BLaER1 treated with 17β-estradiol and CSF1 and Interleukin-3, amounts not matched to agents 10 nM and 100 nM (cell line): ENCODE data around the gene LIN7A.
A peak's percentile ranks its signal among the peaks of the same experiment; 100 is the strongest.

Experiments
- H3K27ac ChIP-seq, 11 experiments: shearing (Covaris generic); formaldehyde crosslinking; 2 replicates each; pipeline ENCODE4 v1.8.1; 2022
- H3K27me3 ChIP-seq, 11 experiments: shearing (Covaris generic); formaldehyde crosslinking; 2 replicates each; pipeline ENCODE4 v1.8.1; 2022
- H3K36me3 ChIP-seq, 11 experiments: shearing (Covaris generic); formaldehyde crosslinking; 2 replicates each; pipeline ENCODE4 v1.8.1; 2022
- H3K4me1 ChIP-seq, 10 experiments: shearing (Covaris generic); formaldehyde crosslinking; 2 replicates each; pipeline ENCODE4 v1.8.1; 2022
- H3K4me2 ChIP-seq, 11 experiments: shearing (Covaris generic); formaldehyde crosslinking; 2 replicates each; pipeline ENCODE4 v1.8.1; 2022
- H3K4me3 ChIP-seq, 10 experiments: shearing (Covaris generic); formaldehyde crosslinking; 2 replicates each; pipeline ENCODE4 v1.8.1; 2022
- H3K9ac ChIP-seq, 11 experiments: shearing (Covaris generic); formaldehyde crosslinking; 2 replicates each; pipeline ENCODE4 v1.8.1; 2022
- H3K9me3 ChIP-seq, 11 experiments: shearing (Covaris generic); formaldehyde crosslinking; replicated peaks in 1 of 11; 2 replicates each; pipeline ENCODE4 v1.8.1; 2022
- H4K20me1 ChIP-seq, 11 experiments: shearing (Covaris generic); formaldehyde crosslinking; 2 replicates each; pipeline ENCODE4 v1.8.1; 2022
- Cebpa-rat ChIP-seq, 11 experiments: shearing (Covaris generic); IDR thresholded peaks; 2 replicates each; pipeline ENCODE4 v1.8.1; 2022

LIN7A gene

DNA sequence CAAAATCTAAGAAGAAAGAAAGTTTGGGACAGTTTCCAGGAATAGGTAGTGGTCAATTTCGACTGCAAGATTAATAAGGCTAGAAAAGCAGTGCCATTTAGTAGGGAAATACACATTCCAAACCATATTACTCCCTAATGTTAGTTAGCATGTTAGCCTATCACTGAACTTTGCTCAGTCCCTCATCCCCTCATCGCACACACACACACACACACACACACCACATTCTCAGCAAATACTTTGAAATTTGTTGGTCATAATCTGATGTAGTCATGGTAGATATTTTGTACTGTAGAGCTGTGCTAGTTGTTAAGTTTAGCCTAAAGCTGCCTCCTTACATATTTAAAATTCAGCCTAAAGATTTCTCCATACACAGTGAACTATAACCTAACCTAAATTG is 157.0 kb downstream of the LIN7A start:
- Histone ChIP-seq H3K4me3 (no peak overlapping the region), H3K27ac (no peak overlapping the region)

DNA sequence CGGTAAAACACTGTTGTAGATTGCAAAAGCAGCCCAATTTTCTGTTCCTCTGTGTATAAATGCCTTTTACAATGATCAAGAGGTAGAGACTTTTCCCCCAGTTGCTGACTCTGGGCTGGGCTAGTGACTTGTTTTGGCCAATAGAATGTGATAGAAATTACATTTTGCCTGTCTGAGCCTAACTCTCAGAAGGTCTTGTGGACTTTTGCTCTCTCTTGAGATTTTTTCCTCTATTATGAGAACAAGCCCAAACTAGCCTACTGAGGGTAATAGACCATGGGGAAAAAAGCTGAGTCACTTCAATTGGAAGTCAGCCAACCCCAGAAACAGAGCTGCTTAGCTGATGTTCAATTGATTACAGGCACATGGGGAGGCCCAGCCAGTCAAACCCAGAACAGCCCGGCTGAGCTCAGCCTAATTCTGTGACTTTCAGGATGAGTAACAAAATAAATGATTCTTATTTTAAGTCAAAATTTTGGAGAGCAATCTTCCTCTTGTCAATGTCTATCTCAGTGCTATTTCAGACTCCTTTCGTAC is 159.7 kb downstream of the LIN7A start:
- Histone ChIP-seq H3K4me2 (peak overlapping the region; percentile 4 to 65 (median 37); a peak in 19 of 22 replicates), H3K27ac (peak overlapping the region; percentile 48 to 79 (median 60); a peak in 21 of 22 replicates), H3K9ac (peak overlapping the region in 5 of 11 experiments; percentile 28 to 56 (median 32); a peak in 6 of 22 replicates), H3K36me3 (no peaks in the 10 kb centered on the region), H3K27me3 (no peaks in the 10 kb centered on the region), H3K4me3 (no peak overlapping the region), H4K20me1 (no peaks in the 10 kb centered on the region), H3K9me3 (peaks cover 0 to 22% (median 7%) of the 10 kb centered on the region in 11 experiments; a peak in 9 of 22 replicates), H3K4me1 (peaks cover 8 to 26% (median 14%) of the 10 kb centered on the region in 10 experiments; a peak in 19 of 20 replicates)
- TF ChIP-seq Cebpa-rat (IDR thresholded peaks at IDR 0.05): no peak

More for the DNA sequence above, 157.0 kb downstream of the LIN7A start:
- Histone ChIP-seq H4K20me1 (no peaks in the 10 kb centered on the region), H3K27me3 (no peaks in the 10 kb centered on the region), H3K9me3 (peaks cover 0 to 22% (median 7%) of the 10 kb centered on the region in 11 experiments; a peak in 9 of 22 replicates), H3K4me1 (peaks cover 8 to 26% (median 14%) of the 10 kb centered on the region in 10 experiments; a peak in 19 of 20 replicates), H3K4me2 (no peak overlapping the region), H3K36me3 (no peaks in the 10 kb centered on the region), H3K9ac (no peak overlapping the region)
- TF ChIP-seq Cebpa-rat (IDR thresholded peaks at IDR 0.05): no peak

DNA sequence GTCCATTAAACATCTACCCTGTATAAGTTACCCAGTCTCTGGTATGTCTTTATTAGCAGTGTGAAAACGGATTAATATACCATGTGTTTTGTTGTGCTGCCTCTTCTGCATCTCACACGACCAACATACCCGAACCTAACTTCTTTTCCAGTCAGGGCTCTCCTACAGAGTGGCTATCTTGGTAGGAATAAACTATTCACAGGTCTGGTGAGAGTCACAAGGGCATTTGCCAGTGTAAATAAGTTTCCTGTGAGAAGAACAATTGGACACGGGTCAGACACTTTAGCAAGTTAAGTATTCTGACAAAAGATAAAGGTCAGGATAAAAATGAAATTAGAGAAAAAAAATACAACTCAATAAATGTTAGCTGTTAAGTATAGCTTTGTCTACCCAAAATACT is 160.1 kb downstream of the LIN7A start:
- Histone ChIP-seq H3K9ac (peak overlapping the region in 5 of 11 experiments; percentile 28 to 56 (median 32); a peak in 6 of 22 replicates), H3K27ac (peak overlapping the region; percentile 48 to 79 (median 60); a peak in 21 of 22 replicates), H3K4me3 (no peak overlapping the region), H3K4me2 (peak overlapping the region; percentile 4 to 65 (median 37); a peak in 20 of 22 replicates), H3K36me3 (no peaks in the 10 kb centered on the region), H4K20me1 (no peaks in the 10 kb centered on the region), H3K9me3 (peaks cover 0 to 20% (median 7%) of the 10 kb centered on the region in 11 experiments; a peak in 9 of 22 replicates), H3K27me3 (no peaks in the 10 kb centered on the region), H3K4me1 (peaks cover 8 to 26% (median 14%) of the 10 kb centered on the region in 10 experiments; a peak in 19 of 20 replicates)
- TF ChIP-seq Cebpa-rat (IDR thresholded peaks at IDR 0.05): no peak

GRCh38 chr12:80776706-80777105 is 161.0 kb downstream of the LIN7A start:
- peaks cover 8 to 26% (median 14%) of the 10 kb centered on the region in 10 experiments; a peak in 19 of 20 replicates for H3K4me1 ChIP-seq
- H3K27me3 ChIP-seq: no peaks in the 10 kb centered on the region
- H3K4me3 ChIP-seq: no peak overlapping the region
- H3K4me2 ChIP-seq: peak overlapping the region in 3 of 11 experiments; percentile 37 to 63 (median 53); a peak in 2 of 22 replicates
- no peaks in the 10 kb centered on the region for H4K20me1 ChIP-seq
- no peak overlapping the region for H3K9ac ChIP-seq
- peaks cover 0 to 11% (median 2%) of the 10 kb centered on the region in 11 experiments; a peak in 7 of 22 replicates for H3K9me3 ChIP-seq
- H3K36me3 ChIP-seq: no peaks in the 10 kb centered on the region
- TF ChIP-seq Cebpa-rat (IDR thresholded peaks at IDR 0.05): no peak
- H3K27ac ChIP-seq: peak overlapping the region in 7 of 11 experiments; percentile 14 to 79 (median 75); a peak in 8 of 22 replicates

DNA sequence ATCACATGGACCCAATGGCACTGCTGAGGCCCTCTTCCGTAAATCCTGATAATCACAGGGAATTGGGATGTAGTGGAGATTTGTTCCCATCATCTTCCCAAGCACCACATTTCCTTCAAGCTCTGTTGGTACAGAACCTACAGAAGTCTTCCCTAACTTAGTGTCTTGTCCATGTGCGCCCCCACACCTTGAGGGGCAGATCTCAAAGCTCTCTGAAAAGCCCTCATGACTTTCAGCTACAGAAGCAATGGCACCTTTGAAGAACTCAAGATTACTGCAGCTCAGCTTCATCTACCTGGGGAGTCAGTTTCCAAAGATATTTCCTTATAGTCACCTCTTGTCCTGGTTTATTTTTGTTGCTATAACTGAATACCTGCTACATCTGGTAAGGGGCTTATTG is 166.8 kb downstream of the LIN7A start:
- no peak overlapping the region for H3K4me2 ChIP-seq
- TF ChIP-seq Cebpa-rat (IDR thresholded peaks at IDR 0.05): no peak

GRCh38 chr12:80769553-80770140 is 168.1 kb downstream of the LIN7A start:
- Histone ChIP-seq H3K4me3 (no peak overlapping the region), H3K36me3 (no peaks in the 10 kb centered on the region), H3K4me1 (no peaks in the 10 kb centered on the region), H3K4me2 (no peak overlapping the region), H3K9me3 (no peaks in the 10 kb centered on the region), H3K27ac (no peak overlapping the region), H4K20me1 (no peaks in the 10 kb centered on the region; a peak in 1 of 22 replicates), H3K9ac (no peak overlapping the region), H3K27me3 (no peaks in the 10 kb centered on the region)
- no peak for TF ChIP-seq Cebpa-rat (IDR thresholded peaks at IDR 0.05)

More for the DNA sequence above, 166.8 kb downstream of the LIN7A start:
- no peaks in the 10 kb centered on the region for H3K9me3 ChIP-seq
- no peaks in the 10 kb centered on the region for H3K36me3 ChIP-seq
- H3K4me3 ChIP-seq: no peak overlapping the region
- no peaks in the 10 kb centered on the region for H3K27me3 ChIP-seq
- H3K27ac ChIP-seq: no peak overlapping the region
- no peak overlapping the region for H3K9ac ChIP-seq
- H3K4me1 ChIP-seq: no peaks in the 10 kb centered on the region
- H4K20me1 ChIP-seq: no peaks in the 10 kb centered on the region; a peak in 1 of 22 replicates

GRCh38 chr12:80766897-80767296 is 170.8 kb downstream of the LIN7A start:
- Histone ChIP-seq H3K27ac (no peak overlapping the region), H3K4me1 (no peaks in the 10 kb centered on the region), H3K9ac (no peak overlapping the region), H3K27me3 (no peaks in the 10 kb centered on the region), H3K36me3 (no peaks in the 10 kb centered on the region), H4K20me1 (no peaks in the 10 kb centered on the region; a peak in 1 of 22 replicates), H3K4me2 (no peak overlapping the region), H3K9me3 (no peaks in the 10 kb centered on the region), H3K4me3 (no peak overlapping the region)
- TF ChIP-seq Cebpa-rat (IDR thresholded peaks at IDR 0.05): no peak

GRCh38 chr12:80766210-80766609 is 171.5 kb downstream of the LIN7A start:
- Histone ChIP-seq H3K4me1 (no peaks in the 10 kb centered on the region), H3K27ac (no peak overlapping the region), H3K9ac (no peak overlapping the region), H3K27me3 (no peaks in the 10 kb centered on the region), H3K4me2 (no peak overlapping the region), H4K20me1 (no peaks in the 10 kb centered on the region; a peak in 1 of 22 replicates), H3K36me3 (no peaks in the 10 kb centered on the region), H3K9me3 (no peaks in the 10 kb centered on the region), H3K4me3 (no peak overlapping the region)
- no peak for TF ChIP-seq Cebpa-rat (IDR thresholded peaks at IDR 0.05)

- no peak overlapping the region for H3K9ac ChIP-seq
- H3K36me3 ChIP-seq: no peaks in the 10 kb centered on the region
- no peaks in the 10 kb centered on the region for H3K4me1 ChIP-seq
- H3K4me2 ChIP-seq: no peak overlapping the region
- H3K4me3 ChIP-seq: no peak overlapping the region
- peak overlapping the region in 1 of 11 experiments; percentile 6; a peak in 1 of 22 replicates for H3K27ac ChIP-seq
- H4K20me1 ChIP-seq: no peaks in the 10 kb centered on the region; a peak in 1 of 22 replicates
- TF ChIP-seq Cebpa-rat (IDR thresholded peaks at IDR 0.05): no peak
- no peaks in the 10 kb centered on the region for H3K27me3 ChIP-seq
- no peaks in the 10 kb centered on the region for H3K9me3 ChIP-seq
These were observed 173.9 kb downstream of the LIN7A start for GRCh38 chr12:80763874-80764273.
